ENCODE data around the gene CALY.
"Not testable (repeated sequence)": the region's sequence is repeated elsewhere in the genome, so short reads cannot be mapped to it uniquely, and the experiment has no call there.

Gene CALY

DNA sequence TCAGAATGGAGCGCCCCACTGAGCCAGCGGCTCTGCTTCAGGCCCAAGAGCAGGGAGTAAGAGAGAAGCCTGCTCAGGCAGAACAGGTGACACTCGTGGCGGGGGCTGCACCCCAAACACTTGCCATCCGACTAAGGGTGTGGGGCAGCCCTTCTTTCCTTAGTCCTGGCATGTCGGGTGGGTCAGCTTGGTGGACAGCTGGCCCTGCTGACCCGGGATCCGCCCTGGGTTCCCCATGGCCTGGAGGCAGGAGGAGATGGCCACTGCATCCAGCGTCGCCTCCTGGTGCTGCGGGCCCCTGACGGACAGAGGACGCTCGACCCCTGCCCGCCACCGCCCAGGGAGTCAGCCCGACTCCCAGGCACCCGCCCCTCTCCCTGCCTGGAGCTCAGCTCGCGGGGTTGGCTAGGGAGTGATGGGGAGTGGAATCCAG is 41.1 kb upstream of the CALY start:
- Histone ChIP-seq H2AFZ (ENCODE audit: low read depth) (peak overlapping the region; percentile 97), H3K4me1 (ENCODE audit: low read depth, poor library complexity, severe bottlenecking) (peaks cover 6% of the 10 kb centered on the region), H3K9ac (peak overlapping the region; percentile 15; the same call in 1 of the 2 replicates), H3K79me2 (ENCODE audit: insufficient read depth, low read depth) (no peaks in the 10 kb centered on the region), H3K36me3 (ENCODE audit: insufficient read depth) (no peaks in the 10 kb centered on the region), H3K4me3 (IDR thresholded peaks at IDR 0.05; ENCODE audit: insufficient read depth, low read depth, low read length) (no peak overlapping the region), H3K27ac (no peak overlapping the region), H3K4me2 (peak overlapping the region; percentile 92), H3K27me3 (ENCODE audit: insufficient read depth, low read depth) (no peaks in the 10 kb centered on the region; the same call in 1 of the 2 replicates), H4K20me1 (ENCODE audit: insufficient read depth) (no peaks in the 10 kb centered on the region)
- no peak for TF ChIP-seq CTCF (conservative IDR thresholded peaks at IDR 0.05; ENCODE audit: low read depth, low read length)

- H3K79me2 ChIP-seq (ENCODE audit: insufficient read depth, low read depth), result no peaks in the 10 kb centered on the region
- no peak for TF ChIP-seq CTCF (conservative IDR thresholded peaks at IDR 0.05; ENCODE audit: low read depth, low read length)
- H3K4me1 ChIP-seq (ENCODE audit: low read depth, poor library complexity, severe bottlenecking), result peaks cover 6% of the 10 kb centered on the region
- H3K4me3 ChIP-seq (IDR thresholded peaks at IDR 0.05; ENCODE audit: insufficient read depth, low read depth, low read length), result no peak overlapping the region
- H3K27ac ChIP-seq, result no peak overlapping the region
- H3K4me2 ChIP-seq, result peak overlapping the region; percentile 92
- no peaks in the 10 kb centered on the region for H4K20me1 ChIP-seq (ENCODE audit: insufficient read depth)
- H3K9ac ChIP-seq, result no peak overlapping the region
- H3K27me3 ChIP-seq (ENCODE audit: insufficient read depth, low read depth), result no peaks in the 10 kb centered on the region; the same call in 1 of the 2 replicates
- H3K36me3 ChIP-seq (ENCODE audit: insufficient read depth), result no peaks in the 10 kb centered on the region
- no peak overlapping the region for H2AFZ ChIP-seq (ENCODE audit: low read depth)
Measured at GRCh38 chr10:133377025-133377817, 40.5 kb upstream of the CALY start.

- not testable (repeated sequence) for H3K4me1 ChIP-seq (ENCODE audit: low read depth, poor library complexity, severe bottlenecking); H4K20me1 ChIP-seq (ENCODE audit: insufficient read depth); H3K36me3 ChIP-seq (ENCODE audit: insufficient read depth); H3K4me2 ChIP-seq; H3K27ac ChIP-seq; H3K9ac ChIP-seq; H3K27me3 ChIP-seq (ENCODE audit: insufficient read depth, low read depth); H2AFZ ChIP-seq (ENCODE audit: low read depth); H3K79me2 ChIP-seq (ENCODE audit: insufficient read depth, low read depth); H3K4me3 ChIP-seq (IDR thresholded peaks at IDR 0.05; ENCODE audit: insufficient read depth, low read depth, low read length)
Measured at GRCh38 chr10:133376183-133376582, 39.5 kb upstream of the CALY start.

DNA sequence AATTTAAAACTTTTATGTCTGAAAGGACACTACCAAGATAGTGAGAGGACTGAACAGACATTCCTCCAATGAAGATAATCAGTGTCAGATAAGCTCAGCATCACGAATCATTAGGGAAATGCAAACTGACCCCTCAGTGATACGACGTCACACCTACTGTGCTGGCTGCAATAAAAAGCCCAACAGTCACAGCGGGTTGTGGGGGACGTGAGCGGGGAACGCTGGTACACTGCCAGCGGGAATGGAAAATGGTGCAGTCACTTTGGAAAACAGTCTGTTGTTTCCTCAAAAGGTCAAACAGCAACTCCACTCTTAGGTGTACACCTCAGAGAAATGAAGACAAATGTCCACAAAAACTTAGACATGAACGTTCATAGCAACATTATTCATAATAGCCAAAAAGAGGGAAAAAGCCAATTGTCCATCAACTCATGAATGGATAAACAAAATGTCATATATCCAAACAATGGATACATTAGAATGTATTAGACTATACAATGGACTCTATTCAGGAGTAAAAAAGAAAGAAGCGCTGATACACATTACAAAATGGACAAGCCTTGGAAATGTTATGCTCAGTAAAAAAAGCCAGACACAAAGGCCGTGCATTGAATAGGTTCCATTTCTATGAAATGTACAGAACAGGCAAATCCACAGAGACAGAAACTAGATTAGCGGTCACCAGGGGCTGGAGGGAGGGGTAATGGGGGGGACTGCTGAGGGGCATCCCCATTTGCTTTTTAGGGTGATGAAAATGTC is 38.8 kb upstream of the CALY start:
- Histone ChIP-seq H3K27me3 (ENCODE audit: insufficient read depth, low read depth) (no peaks in the 10 kb centered on the region; the same call in 1 of the 2 replicates), H3K27ac (no peak overlapping the region), H3K79me2 (ENCODE audit: insufficient read depth, low read depth) (no peaks in the 10 kb centered on the region), H2AFZ (ENCODE audit: low read depth) (no peak overlapping the region), H3K4me2 (no peak overlapping the region), H3K9ac (no peak overlapping the region), H4K20me1 (ENCODE audit: insufficient read depth) (no peaks in the 10 kb centered on the region), H3K36me3 (ENCODE audit: insufficient read depth) (no peaks in the 10 kb centered on the region), H3K4me1 (ENCODE audit: low read depth, poor library complexity, severe bottlenecking) (peaks cover 6% of the 10 kb centered on the region), H3K4me3 (IDR thresholded peaks at IDR 0.05; ENCODE audit: insufficient read depth, low read depth, low read length) (no peak overlapping the region)
- no peak for TF ChIP-seq CTCF (conservative IDR thresholded peaks at IDR 0.05; ENCODE audit: low read depth, low read length)

Data from KMS-11 (cell line).